ENCODE measurements around the gene COL23A1. TPM values are rescaled to one million over a fixed set of nuclear protein-coding genes. Genes with fewer than 3 reads are reported as not detected.

COL23A1 gene
- polyA plus RNA-seq, 3 donors: 0.11 to 0.21 TPM; not detected in 1

- no peak for TF ChIP-seq CTCF (IDR thresholded peaks at IDR 0.05)
- Mint-ChIP-seq H3K27ac (peak overlapping the region in 2 of 7 donors; percentile 2 to 9), H3K9me3 (peaks cover 0 to 1% (median 0%) of the 10 kb centered on the region in 7 donors), H3K27me3 (ENCODE audit: low read depth in 3 of 3) (no peaks in the 10 kb centered on the region), H3K4me3 (no peak overlapping the region), H3K4me1 (peaks cover 33% of the 10 kb centered on the region), H3K36me3 (peaks cover 44 to 53% of the 10 kb centered on the region in 2 donors)
- no peak overlapping the region for H3K9ac ChIP-seq (ENCODE audit: insufficient read depth, low read length, poor library complexity, severe bottlenecking)
- no peaks in the 10 kb centered on the region for H3K27me3 ChIP-seq (ENCODE audit: control insufficient read depth in 2 of 2, insufficient read depth in 2 of 2, low read length in 2 of 2)
- 100% methylated on average over 2 of the region's 4 CpGs for WGBS (ENCODE audit: insufficient coverage)
- no peak overlapping the region for H3K27ac ChIP-seq (ENCODE audit: low read depth in 1 of 2, low read length in 2 of 2)
- no peaks in the 10 kb centered on the region for H3K9me3 ChIP-seq (replicated peaks in 1 of 2; ENCODE audit: control insufficient read depth in 1 of 2, insufficient read depth in 1 of 2, low read length in 2 of 2)
- no peak overlapping the region for H2AFZ ChIP-seq (ENCODE audit: insufficient read depth, low read depth, low read length, poor library complexity, severe bottlenecking)
- peaks cover 86% of the 10 kb centered on the region for H3K79me2 ChIP-seq (ENCODE audit: insufficient read depth, low read length)
- no peak overlapping the region for H3K4me2 ChIP-seq (replicated peaks; ENCODE audit: extremely low read depth, low read length, poor library complexity, severe bottlenecking)
- H3K4me3 ChIP-seq (replicated peaks in 1 of 3; ENCODE audit: low read depth in 2 of 3, low read length in 3 of 3): no peak overlapping the region
- H3K36me3 ChIP-seq (replicated peaks in 1 of 2; ENCODE audit: control insufficient read depth in 1 of 2, insufficient read depth in 2 of 2, low read length in 2 of 2): peaks cover 54 to 56% of the 10 kb centered on the region in 2 donors
- peaks cover 71% of the 10 kb centered on the region for H4K20me1 ChIP-seq (ENCODE audit: insufficient read depth, low read length)
- peaks cover 23 to 27% of the 10 kb centered on the region in 2 donors for H3K4me1 ChIP-seq (ENCODE audit: control insufficient read depth in 1 of 2, insufficient read depth in 2 of 2, low read length in 2 of 2)
- intact Hi-C loops (cut with micrococcal nuclease): loop anchor here in 1 of 2 donors (10.0 kb wide), 1 partner anchor 932 kb away; the partner anchor contains the start of gene RUFY1
- no peak for DNase-seq
Measured at GRCh38 chr5:178622679-178623247, 32.6 kb upstream of the COL23A1 start.

- no peak overlapping the region for H3K4me3 Mint-ChIP-seq
- H4K20me1 ChIP-seq (ENCODE audit: insufficient read depth, low read length): peaks cover 86% of the 10 kb centered on the region
Measured at GRCh38 chr5:178619390-178619789, 29.2 kb upstream of the COL23A1 start.

More at GRCh38 chr5:178619390-178619789, 29.2 kb upstream of the COL23A1 start:
- Histone ChIP-seq H3K27ac (ENCODE audit: low read depth in 1 of 2, low read length in 2 of 2) (peak overlapping the region in 1 of 2 donors; percentile 12), H3K9me3 (replicated peaks in 1 of 2; ENCODE audit: control insufficient read depth in 1 of 2, insufficient read depth in 1 of 2, low read length in 2 of 2) (no peaks in the 10 kb centered on the region), H3K27me3 (ENCODE audit: control insufficient read depth in 2 of 2, insufficient read depth in 2 of 2, low read length in 2 of 2) (no peaks in the 10 kb centered on the region), H3K9ac (ENCODE audit: insufficient read depth, low read length, poor library complexity, severe bottlenecking) (no peak overlapping the region), H3K4me2 (replicated peaks; ENCODE audit: extremely low read depth, low read length, poor library complexity, severe bottlenecking) (no peak overlapping the region), H3K4me3 (replicated peaks in 1 of 3; ENCODE audit: low read depth in 2 of 3, low read length in 3 of 3) (no peak overlapping the region), H3K79me2 (ENCODE audit: insufficient read depth, low read length) (peaks cover 79% of the 10 kb centered on the region), H2AFZ (ENCODE audit: insufficient read depth, low read depth, low read length, poor library complexity, severe bottlenecking) (no peak overlapping the region), H3K36me3 (replicated peaks in 1 of 2; ENCODE audit: control insufficient read depth in 1 of 2, insufficient read depth in 2 of 2, low read length in 2 of 2) (peaks cover 88 to 89% of the 10 kb centered on the region in 2 donors), H3K4me1 (ENCODE audit: control insufficient read depth in 1 of 2, insufficient read depth in 2 of 2, low read length in 2 of 2) (peaks cover 4 to 8% of the 10 kb centered on the region in 2 donors)
- no peak for TF ChIP-seq CTCF (IDR thresholded peaks at IDR 0.05)
- Mint-ChIP-seq H3K4me1 (peaks cover 17% of the 10 kb centered on the region), H3K36me3 (peaks cover 71 to 85% of the 10 kb centered on the region in 2 donors), H3K27me3 (ENCODE audit: low read depth in 3 of 3) (no peaks in the 10 kb centered on the region), H3K9me3 (peaks cover 0 to 2% (median 0%) of the 10 kb centered on the region in 7 donors), H3K27ac (peak overlapping the region in 2 of 7 donors; percentile 2 to 52)
- no peak for DNase-seq
- intact Hi-C loops (cut with micrococcal nuclease): no loop called here
- 100% methylated on average over 1 of the region's 1 CpG for WGBS (ENCODE audit: insufficient coverage)
